SK-N-SH treated with all-trans-retinoic acid at 6 μM for 48 hours (cell line): ENCODE data around the gene RERE.

Experiments
- ATAC-seq: fragments of 200-7000 bp; cut with Tn5 transposase; 3 replicates; pipeline ENCODE4 v1.9.1; 2020; ENCODE audit warnings: mild to moderate bottlenecking, moderate library complexity
- ARNTL ChIP-seq: fragments of 450-650 bp; formaldehyde crosslinking; IDR thresholded peaks from 2 replicates; pipeline ENCODE4 v1.5.0; 2020; ENCODE audit warnings: low read depth, mild to moderate bottlenecking, moderate library complexity, borderline replicate concordance
- BACH2 ChIP-seq: fragments of 250-450 bp; sonication (Bioruptor Pico); IDR thresholded peaks from 2 replicates; pipeline ENCODE4 v1.9.0; 2021; ENCODE audit warnings: mild to moderate bottlenecking, borderline replicate concordance
- CREB5 ChIP-seq: fragments of 250-450 bp; sonication (Bioruptor Pico); IDR thresholded peaks from 2 replicates; pipeline ENCODE4 v1.5.1; 2020; ENCODE audit warnings: low read depth, mild to moderate bottlenecking, moderate library complexity
- CSDC2 ChIP-seq: fragments of 250-450 bp; sonication (Bioruptor Pico); IDR thresholded peaks from 2 replicates; pipeline ENCODE4 v1.5.0; 2020; ENCODE audit warnings: mild to moderate bottlenecking, moderate library complexity
- CSRNP3 ChIP-seq: fragments of 250-450 bp; sonication (Bioruptor Pico); IDR thresholded peaks from 2 replicates; pipeline ENCODE4 v1.5.1; 2021; ENCODE audit warnings: mild to moderate bottlenecking, moderate library complexity
- ESRRG ChIP-seq: fragments of 250-450 bp; sonication (Bioruptor Pico); IDR thresholded peaks from 2 replicates; pipeline ENCODE4 v1.6.1; 2021; ENCODE audit warnings: mild to moderate bottlenecking
- GLIS3 ChIP-seq: fragments of 250-450 bp; sonication (Bioruptor Pico); IDR thresholded peaks from 2 replicates; pipeline ENCODE4 v1.5.0; 2020; ENCODE audit warnings: mild to moderate bottlenecking, moderate library complexity
- ISL1 ChIP-seq: fragments of 250-450 bp; sonication (Bioruptor Pico); IDR thresholded peaks from 2 replicates; pipeline ENCODE4 v2.1.2; 2022; ENCODE audit warnings: mild to moderate bottlenecking, moderate library complexity
- OSR1 ChIP-seq: fragments of 250-450 bp; sonication (Bioruptor Pico); IDR thresholded peaks from 2 replicates; pipeline ENCODE4 v1.8.0; 2022; ENCODE audit warnings: moderate library complexity, mild to moderate bottlenecking, inconsistent platforms
- PATZ1 ChIP-seq: fragments of 250-450 bp; sonication (Bioruptor Pico); IDR thresholded peaks from 2 replicates; pipeline ENCODE4 v1.8.0; 2020; ENCODE audit warnings: mild to moderate bottlenecking, moderate library complexity, borderline replicate concordance
- POU6F1 ChIP-seq: fragments of 250-450 bp; sonication (Bioruptor Pico); IDR thresholded peaks from 2 replicates; pipeline ENCODE4 v1.8.0; 2021; ENCODE audit warnings: low read depth, mild to moderate bottlenecking, moderate library complexity, borderline replicate concordance
- PPARA ChIP-seq: fragments of 250-450 bp; sonication (Bioruptor Pico); IDR thresholded peaks from 2 replicates; pipeline ENCODE4 v1.5.0; 2020; ENCODE audit warnings: mild to moderate bottlenecking, borderline replicate concordance
- RARB ChIP-seq: fragments of 250-450 bp; sonication (Bioruptor Pico); IDR thresholded peaks from 2 replicates; pipeline ENCODE4 v1.8.0; 2021; ENCODE audit warnings: mild to moderate bottlenecking, moderate library complexity
- SNAI2 ChIP-seq: fragments of 250-450 bp; sonication (Bioruptor Pico); IDR thresholded peaks from 2 replicates; pipeline ENCODE4 v1.5.0; 2020; ENCODE audit warnings: mild to moderate bottlenecking, moderate library complexity
- TCF4 ChIP-seq: fragments of 250-450 bp; sonication (Bioruptor Pico); IDR thresholded peaks from 2 replicates; pipeline ENCODE4 v1.8.0; 2021; ENCODE audit warnings: mild to moderate bottlenecking, moderate library complexity, borderline replicate concordance
- TOX ChIP-seq: fragments of 250-450 bp; sonication (Bioruptor Pico); IDR thresholded peaks from 2 replicates; pipeline ENCODE4 v1.8.0; 2021; ENCODE audit warnings: mild to moderate bottlenecking, moderate library complexity, borderline replicate concordance
- TSHZ2 ChIP-seq: fragments of 250-450 bp; sonication (Bioruptor Pico); IDR thresholded peaks from 2 replicates; pipeline ENCODE4 v1.5.0; 2020; ENCODE audit warnings: mild to moderate bottlenecking, moderate library complexity
- ZC3H10 ChIP-seq: fragments of 250-450 bp; sonication (Bioruptor Pico); IDR thresholded peaks from 2 replicates; pipeline ENCODE4 v1.5.1; 2021; ENCODE audit warnings: mild to moderate bottlenecking, moderate library complexity
- ZFP3 ChIP-seq: fragments of 250-450 bp; sonication (Bioruptor Pico); IDR thresholded peaks from 2 replicates; pipeline ENCODE4 v1.5.0; 2020; ENCODE audit warnings: mild to moderate bottlenecking, moderate library complexity
- ZFP30 ChIP-seq: fragments of 450-650 bp; formaldehyde crosslinking; IDR thresholded peaks from 2 replicates; pipeline ENCODE4 v1.5.0; 2022; ENCODE audit warnings: mild to moderate bottlenecking, moderate library complexity
- ZNF565 ChIP-seq: fragments of 450-650 bp; formaldehyde crosslinking; conservative IDR thresholded peaks from 2 replicates; pipeline ENCODE4 v1.5.0; 2020; ENCODE audit warnings: low read depth, mild to moderate bottlenecking, moderate library complexity
- ZNF8 ChIP-seq: fragments of 450-650 bp; formaldehyde crosslinking; IDR thresholded peaks from 2 replicates; pipeline ENCODE4 v1.5.0; 2020; ENCODE audit warnings: mild to moderate bottlenecking, moderate library complexity

The RERE gene

GRCh38 chr1:8312235-8313218 lies 504.9 kb downstream of the RERE start:
- no peak for ATAC-seq
- TF ChIP-seq TOX (CRISPR knock-in tag), result no peak
- TF ChIP-seq TCF4 (CRISPR knock-in tag), result no peak
- no peak for TF ChIP-seq SNAI2 (CRISPR knock-in tag)
- TF ChIP-seq ZNF565 (CRISPR knock-in tag), result no peak
- no peak for TF ChIP-seq ZFP3 (CRISPR knock-in tag)
- TF ChIP-seq GLIS3 (CRISPR knock-in tag), result no peak
- TF ChIP-seq RARB (CRISPR knock-in tag), result no peak
- TF ChIP-seq CREB5 (CRISPR knock-in tag), result no peak
- no peak for TF ChIP-seq PPARA (CRISPR knock-in tag)
- TF ChIP-seq TSHZ2, result no peak
- no peak for TF ChIP-seq POU6F1
- TF ChIP-seq ARNTL, result no peak
- TF ChIP-seq ZFP30 (CRISPR knock-in tag), result no peak
- TF ChIP-seq ISL1 (CRISPR knock-in tag), result no peak

- ATAC-seq, result no peak
- no peak for TF ChIP-seq RARB (CRISPR knock-in tag)
- no peak for TF ChIP-seq OSR1 (CRISPR knock-in tag)
- no peak for TF ChIP-seq ESRRG (CRISPR knock-in tag)
- no peak for TF ChIP-seq TCF4 (CRISPR knock-in tag)
- no peak for TF ChIP-seq GLIS3 (CRISPR knock-in tag)
- no peak for TF ChIP-seq ZNF8
- no peak for TF ChIP-seq ZNF565 (CRISPR knock-in tag)
- TF ChIP-seq SNAI2 (CRISPR knock-in tag), result no peak
- no peak for TF ChIP-seq ZFP30 (CRISPR knock-in tag)
- no peak for TF ChIP-seq ISL1 (CRISPR knock-in tag)
- no peak for TF ChIP-seq TOX (CRISPR knock-in tag)
- no peak for TF ChIP-seq CSRNP3
- TF ChIP-seq ZFP3 (CRISPR knock-in tag), result no peak
- TF ChIP-seq ZC3H10 (CRISPR knock-in tag), result no peak
- TF ChIP-seq BACH2 (CRISPR knock-in tag), result no peak
- TF ChIP-seq CSDC2 (CRISPR knock-in tag), result no peak
- TF ChIP-seq CREB5 (CRISPR knock-in tag), result no peak
- TF ChIP-seq PATZ1, result no peak
These were observed 506.2 kb downstream of the RERE start for GRCh38 chr1:8311068-8311718.
